ENCODE measurements around the gene LRRC37A2.
"Not testable (repeated sequence)": the region's sequence is repeated elsewhere in the genome, so short reads cannot be mapped to it uniquely, and the experiment has no call there.

Gene LRRC37A2

DNA sequence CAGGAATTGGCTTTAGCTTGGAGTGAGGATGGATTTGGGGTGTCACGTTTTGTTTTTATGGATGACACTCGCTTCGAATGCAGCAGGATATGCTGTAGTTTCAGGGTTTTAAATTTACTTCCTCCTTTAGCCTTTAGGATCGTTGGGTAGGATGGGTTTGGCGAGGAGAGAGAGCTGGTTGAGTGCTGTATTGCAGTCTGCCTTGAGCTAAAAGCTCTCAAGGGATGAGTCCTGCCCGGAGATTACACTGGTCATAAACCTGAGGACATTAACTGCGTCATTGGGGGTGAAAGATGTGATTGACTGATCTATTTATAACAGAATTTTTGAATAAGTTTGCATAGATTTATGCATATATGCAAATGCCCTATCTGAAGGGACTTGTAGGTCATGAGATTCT lies 79.1 kb downstream of the LRRC37A2 start:
- H3K4ac ChIP-seq (ENCODE audit: low read depth, low read length); H3K79me2 ChIP-seq (ENCODE audit: control insufficient read depth, insufficient read depth, low read length, poor library complexity); H3K27ac ChIP-seq (ENCODE audit: low read depth, low read length): not testable (repeated sequence)

DNA sequence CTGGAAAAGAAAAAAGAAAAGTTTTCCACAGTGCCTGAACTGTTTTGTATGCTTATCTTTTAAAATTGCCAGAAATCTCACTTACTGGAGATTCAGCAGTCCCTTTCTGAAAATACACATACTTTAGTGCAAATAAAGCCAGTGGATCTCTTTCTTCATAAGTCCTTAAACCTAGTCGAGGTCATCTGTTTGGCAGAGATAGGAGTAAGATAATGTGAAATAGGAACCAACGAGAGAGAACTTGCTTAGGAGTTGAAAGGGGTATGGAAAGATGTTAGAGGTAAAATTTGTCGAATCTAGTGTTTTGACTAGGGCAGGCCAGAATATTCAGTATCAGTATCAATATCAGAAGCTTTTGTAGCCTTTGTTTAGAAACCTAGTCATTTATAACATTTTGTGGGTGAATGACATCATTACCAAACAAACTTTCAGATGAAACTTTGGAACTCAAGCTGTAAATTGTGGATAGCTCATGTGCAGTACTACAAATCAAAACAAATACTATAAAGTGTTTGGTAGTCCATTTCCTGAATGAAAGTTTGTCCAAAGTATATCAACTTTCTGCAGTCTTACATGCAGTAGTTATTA lies 86.2 kb downstream of the LRRC37A2 start:
- not testable (repeated sequence) for H4K8ac ChIP-seq (ENCODE audit: low read depth, low read length); H3K14ac ChIP-seq (ENCODE audit: low read length); H3K9me3 ChIP-seq (ENCODE audit: insufficient read depth, low read depth, low read length); H4K91ac ChIP-seq (ENCODE audit: low read depth, low read length); H3K79me1 ChIP-seq (ENCODE audit: low read length); H3K4me3 ChIP-seq (ENCODE audit: low read depth, low read length); H2BK5ac ChIP-seq (ENCODE audit: low read depth, low read length, poor library complexity); H2BK12ac ChIP-seq (ENCODE audit: low read length); H3K36me3 ChIP-seq (ENCODE audit: control insufficient read depth in 1 of 2, insufficient read depth in 2 of 2, low read length in 2 of 2); H3K4me2 ChIP-seq (ENCODE audit: low read length); H3K23ac ChIP-seq (ENCODE audit: low read length); H3K4me1 ChIP-seq (ENCODE audit: control insufficient read depth in 1 of 2, insufficient read depth in 2 of 2, low read length in 2 of 2); H3K27me3 ChIP-seq (ENCODE audit: insufficient read depth, low read length); H3K9ac ChIP-seq (ENCODE audit: low read length); H4K12ac ChIP-seq (ENCODE audit: low read depth, low read length); DNase-seq; H2AFZ ChIP-seq (ENCODE audit: insufficient read depth, low read length, poor library complexity); H3K27ac ChIP-seq (ENCODE audit: low read depth, low read length); H3K18ac ChIP-seq (ENCODE audit: low read length); H2AK5ac ChIP-seq (ENCODE audit: low read length); H3K79me2 ChIP-seq (ENCODE audit: control insufficient read depth, insufficient read depth, low read length, poor library complexity); H3K4ac ChIP-seq (ENCODE audit: low read depth, low read length); H2BK120ac ChIP-seq (ENCODE audit: insufficient read depth, low read length, poor library complexity)
- no CpG with 5 or more reads among the region's 3 CpGs for WGBS (ENCODE audit: extremely low coverage, insufficient coverage, insufficient read length)

More for the DNA sequence above, 79.1 kb downstream of the LRRC37A2 start:
- H3K27me3 ChIP-seq (ENCODE audit: insufficient read depth, low read length); H3K4me1 ChIP-seq (ENCODE audit: control insufficient read depth in 1 of 2, insufficient read depth in 2 of 2, low read length in 2 of 2); H3K4me2 ChIP-seq (ENCODE audit: low read length); H3K23ac ChIP-seq (ENCODE audit: low read length); H3K79me1 ChIP-seq (ENCODE audit: low read length); H4K8ac ChIP-seq (ENCODE audit: low read depth, low read length); H3K36me3 ChIP-seq (ENCODE audit: control insufficient read depth in 1 of 2, insufficient read depth in 2 of 2, low read length in 2 of 2); H4K91ac ChIP-seq (ENCODE audit: low read depth, low read length); DNase-seq; H3K9me3 ChIP-seq (ENCODE audit: insufficient read depth, low read depth, low read length); H2BK12ac ChIP-seq (ENCODE audit: low read length); H3K18ac ChIP-seq (ENCODE audit: low read length); H2BK5ac ChIP-seq (ENCODE audit: low read depth, low read length, poor library complexity); H2BK120ac ChIP-seq (ENCODE audit: insufficient read depth, low read length, poor library complexity); H2AFZ ChIP-seq (ENCODE audit: insufficient read depth, low read length, poor library complexity); H3K14ac ChIP-seq (ENCODE audit: low read length); H4K12ac ChIP-seq (ENCODE audit: low read depth, low read length); H2AK5ac ChIP-seq (ENCODE audit: low read length); H3K4me3 ChIP-seq (ENCODE audit: low read depth, low read length); H3K9ac ChIP-seq (ENCODE audit: low read length): not testable (repeated sequence)
- WGBS (ENCODE audit: extremely low coverage, insufficient coverage, insufficient read length), result no CpG with 5 or more reads among the region's 7 CpGs

DNA sequence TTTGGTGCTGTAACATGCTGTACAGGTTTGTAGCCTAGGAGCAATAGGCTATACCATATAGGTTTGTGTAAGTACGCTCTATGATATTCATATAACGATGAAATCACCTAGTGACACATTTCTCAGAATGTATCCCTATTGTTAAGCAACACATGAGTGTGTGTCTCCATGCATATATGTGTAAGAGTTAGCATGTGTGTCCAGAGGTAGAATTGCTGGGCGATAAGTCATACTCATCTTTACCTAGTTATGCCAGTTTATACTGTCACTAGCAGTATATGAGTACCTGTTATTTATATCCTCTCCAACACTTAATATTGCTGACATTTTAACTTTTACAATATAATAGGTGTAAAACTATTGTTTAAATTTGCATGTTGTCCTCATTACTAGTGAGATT lies 88.5 kb downstream of the LRRC37A2 start:
- not testable (repeated sequence) for H3K4me2 ChIP-seq (ENCODE audit: low read length); H2BK120ac ChIP-seq (ENCODE audit: insufficient read depth, low read length, poor library complexity); H3K9me3 ChIP-seq (ENCODE audit: insufficient read depth, low read depth, low read length); H2BK5ac ChIP-seq (ENCODE audit: low read depth, low read length, poor library complexity); H4K12ac ChIP-seq (ENCODE audit: low read depth, low read length); H3K4ac ChIP-seq (ENCODE audit: low read depth, low read length); H3K4me3 ChIP-seq (ENCODE audit: low read depth, low read length); H3K18ac ChIP-seq (ENCODE audit: low read length); H2AK5ac ChIP-seq (ENCODE audit: low read length); H3K23ac ChIP-seq (ENCODE audit: low read length); H3K9ac ChIP-seq (ENCODE audit: low read length); DNase-seq; H3K27ac ChIP-seq (ENCODE audit: low read depth, low read length); H3K14ac ChIP-seq (ENCODE audit: low read length); H3K4me1 ChIP-seq (ENCODE audit: control insufficient read depth in 1 of 2, insufficient read depth in 2 of 2, low read length in 2 of 2); H3K36me3 ChIP-seq (ENCODE audit: control insufficient read depth in 1 of 2, insufficient read depth in 2 of 2, low read length in 2 of 2); H2AFZ ChIP-seq (ENCODE audit: insufficient read depth, low read length, poor library complexity); H2BK12ac ChIP-seq (ENCODE audit: low read length); H3K79me1 ChIP-seq (ENCODE audit: low read length); H4K8ac ChIP-seq (ENCODE audit: low read depth, low read length); H4K91ac ChIP-seq (ENCODE audit: low read depth, low read length); H3K27me3 ChIP-seq (ENCODE audit: insufficient read depth, low read length); H3K79me2 ChIP-seq (ENCODE audit: control insufficient read depth, insufficient read depth, low read length, poor library complexity)
- no CpG with 5 or more reads among the region's 3 CpGs for WGBS (ENCODE audit: extremely low coverage, insufficient coverage, insufficient read length)

GRCh38 chr17:46603125-46603524 lies 90.9 kb downstream of the LRRC37A2 start:
- not testable (repeated sequence) for H4K12ac ChIP-seq (ENCODE audit: low read depth, low read length); H2BK5ac ChIP-seq (ENCODE audit: low read depth, low read length, poor library complexity); H3K9me3 ChIP-seq (ENCODE audit: insufficient read depth, low read depth, low read length); H4K91ac ChIP-seq (ENCODE audit: low read depth, low read length); H3K27ac ChIP-seq (ENCODE audit: low read depth, low read length); H3K23ac ChIP-seq (ENCODE audit: low read length); H4K8ac ChIP-seq (ENCODE audit: low read depth, low read length); H3K18ac ChIP-seq (ENCODE audit: low read length); H2AK5ac ChIP-seq (ENCODE audit: low read length); H2AFZ ChIP-seq (ENCODE audit: insufficient read depth, low read length, poor library complexity); H3K4me1 ChIP-seq (ENCODE audit: control insufficient read depth in 1 of 2, insufficient read depth in 2 of 2, low read length in 2 of 2); H3K79me1 ChIP-seq (ENCODE audit: low read length); H3K14ac ChIP-seq (ENCODE audit: low read length); H3K36me3 ChIP-seq (ENCODE audit: control insufficient read depth in 1 of 2, insufficient read depth in 2 of 2, low read length in 2 of 2); H3K4me3 ChIP-seq (ENCODE audit: low read depth, low read length); H3K27me3 ChIP-seq (ENCODE audit: insufficient read depth, low read length); H3K79me2 ChIP-seq (ENCODE audit: control insufficient read depth, insufficient read depth, low read length, poor library complexity); H2BK12ac ChIP-seq (ENCODE audit: low read length); H3K4ac ChIP-seq (ENCODE audit: low read depth, low read length); H3K4me2 ChIP-seq (ENCODE audit: low read length); H3K9ac ChIP-seq (ENCODE audit: low read length); H2BK120ac ChIP-seq (ENCODE audit: insufficient read depth, low read length, poor library complexity); DNase-seq

All from trophoblast cell (in vitro differentiated cells and primary cell).